ENCODE results near the gene PSG2.
"Not testable (repeated sequence)": the region's sequence is repeated elsewhere in the genome, so short reads cannot be mapped to it uniquely, and the experiment has no call there.

The PSG2 gene

DNA sequence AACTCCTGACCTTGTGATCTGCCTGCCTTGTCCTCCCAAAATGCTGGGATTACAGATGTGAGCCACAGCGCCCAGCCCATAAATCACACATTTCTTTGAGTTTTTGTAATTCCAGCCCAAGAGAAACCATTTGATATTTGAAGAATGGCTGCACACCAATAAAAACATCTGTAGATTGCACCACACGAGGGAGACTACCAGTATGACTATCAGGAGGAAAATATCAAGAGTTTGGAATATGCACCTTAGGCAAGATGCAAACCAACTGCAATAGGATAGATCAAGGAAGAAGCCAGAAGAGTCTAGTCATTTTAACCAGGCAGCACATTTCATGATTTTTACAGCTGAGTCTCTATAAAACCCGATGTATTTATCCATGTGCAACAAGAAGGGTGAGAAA lies 20.1 kb downstream of the PSG2 start:
- not testable (repeated sequence) for DNase-seq

DNA sequence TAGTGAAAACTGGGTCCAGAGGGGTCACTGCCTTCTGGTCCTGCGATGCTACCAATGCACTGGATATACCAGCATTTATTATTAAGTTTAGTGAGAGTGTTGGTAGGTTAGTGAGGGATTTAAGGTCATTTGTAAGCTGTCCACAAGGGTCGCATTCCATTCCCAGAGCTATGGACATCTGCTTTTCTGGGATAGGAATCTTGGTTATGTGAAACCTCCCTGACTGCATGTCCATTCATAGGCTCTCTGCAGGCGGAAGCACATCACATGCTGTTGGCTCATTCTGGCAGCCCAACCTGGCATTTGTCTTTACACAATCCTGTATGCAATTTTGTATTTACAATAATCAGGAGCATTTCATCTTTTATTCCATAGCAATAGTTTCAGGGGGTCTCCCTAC lies 21.2 kb downstream of the PSG2 start:
- not testable (repeated sequence) for DNase-seq

DNA sequence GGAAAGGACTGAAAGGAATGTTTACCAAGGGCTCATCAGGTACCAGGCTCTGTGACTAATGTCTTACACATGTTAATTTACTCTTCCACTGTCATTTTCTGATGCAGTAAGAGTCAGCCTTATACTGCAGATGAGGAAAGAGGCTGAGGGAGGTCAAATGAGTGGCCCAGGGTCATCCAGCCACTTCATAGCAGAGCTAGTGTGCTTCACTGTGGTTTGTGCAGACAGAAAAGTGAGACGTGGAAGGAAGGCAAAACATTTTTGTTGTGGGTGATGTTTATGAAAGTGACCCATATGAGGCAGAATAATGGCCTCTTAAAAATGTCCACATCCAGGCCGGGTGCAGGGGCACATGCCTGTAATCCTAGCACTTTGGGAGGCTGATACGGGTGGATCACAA lies 22.2 kb downstream of the PSG2 start:
- not testable (repeated sequence) for DNase-seq

DNA sequence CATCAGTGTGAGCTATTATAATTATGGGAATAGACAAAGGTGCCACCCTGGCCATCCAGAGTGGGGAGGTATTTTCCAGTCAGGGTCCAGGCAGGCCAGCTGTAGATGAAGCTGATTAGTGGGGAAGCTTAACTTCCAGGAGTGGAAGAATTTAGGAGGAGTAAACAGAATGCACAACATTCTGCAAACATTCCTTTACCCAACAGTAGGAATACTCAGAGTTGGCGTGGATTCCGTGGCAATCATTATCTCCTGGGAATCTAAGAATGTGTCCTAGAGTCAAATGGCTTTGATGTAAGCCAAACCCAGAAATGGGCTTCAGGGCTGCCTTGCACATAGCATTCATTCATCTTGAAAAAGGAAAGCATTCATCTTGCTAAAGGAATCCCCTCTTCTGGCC lies 23.0 kb downstream of the PSG2 start:
- DNase-seq: not testable (repeated sequence)

DNA sequence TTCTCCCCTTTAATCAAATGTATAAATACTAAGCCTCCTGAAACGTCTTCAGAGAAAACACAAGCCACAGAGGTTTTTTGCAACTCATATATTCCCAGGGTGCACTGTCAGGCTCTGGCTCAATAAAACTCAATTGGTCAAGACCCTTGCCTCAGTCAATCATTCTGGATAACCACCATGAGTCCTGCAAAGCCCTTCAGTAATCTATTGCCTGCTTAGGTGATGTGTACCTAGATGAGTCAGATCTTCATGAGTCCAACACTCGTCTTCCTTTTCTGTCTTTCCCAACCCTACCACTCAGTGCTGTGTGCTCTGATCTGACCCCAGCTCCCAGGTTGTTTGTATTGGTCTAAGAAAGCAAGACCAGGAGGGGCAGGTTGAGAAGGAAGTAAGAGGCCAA lies 24.1 kb downstream of the PSG2 start:
- DNase-seq: not testable (repeated sequence)

DNA sequence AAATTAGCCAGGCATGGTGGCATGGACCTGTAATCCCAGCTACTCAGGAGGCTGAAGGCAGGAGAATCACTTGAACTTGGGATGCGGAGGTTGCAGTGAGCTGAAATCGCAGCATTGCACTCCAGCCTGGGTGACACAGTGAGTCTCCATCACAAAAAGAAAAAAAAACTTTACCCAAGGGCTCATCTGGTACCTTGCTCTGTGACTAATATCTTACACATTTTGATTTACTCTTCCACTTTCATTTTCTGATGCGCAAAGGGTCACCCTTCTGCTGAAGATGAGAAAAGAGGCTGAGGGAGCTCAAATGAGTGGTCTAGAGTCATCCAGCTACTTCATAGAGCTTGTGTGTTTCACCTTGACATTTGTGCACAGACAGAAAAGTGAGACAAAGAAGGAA lies 34.5 kb downstream of the PSG2 start:
- DNase-seq: not testable (repeated sequence)

DNA sequence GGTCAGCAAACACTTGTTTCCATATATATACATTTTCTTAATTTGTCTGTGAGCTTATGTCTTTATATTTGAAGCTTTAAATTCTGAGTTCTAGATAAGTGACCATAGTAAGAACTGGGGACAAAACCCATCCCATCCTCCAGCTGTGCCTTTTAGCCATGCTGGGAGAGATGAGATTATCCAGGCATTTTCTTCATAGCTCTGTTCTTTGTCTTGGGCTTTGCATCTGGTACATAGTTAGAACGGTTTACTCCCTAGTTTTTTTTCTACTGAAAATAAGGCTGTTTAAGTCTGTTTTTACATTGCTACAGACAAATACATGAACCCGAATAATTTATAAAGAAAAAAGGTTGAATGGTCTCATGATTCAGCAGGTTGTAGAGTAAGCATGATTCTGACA lies 35.9 kb downstream of the PSG2 start:
- DNase-seq: not testable (repeated sequence)

DNA sequence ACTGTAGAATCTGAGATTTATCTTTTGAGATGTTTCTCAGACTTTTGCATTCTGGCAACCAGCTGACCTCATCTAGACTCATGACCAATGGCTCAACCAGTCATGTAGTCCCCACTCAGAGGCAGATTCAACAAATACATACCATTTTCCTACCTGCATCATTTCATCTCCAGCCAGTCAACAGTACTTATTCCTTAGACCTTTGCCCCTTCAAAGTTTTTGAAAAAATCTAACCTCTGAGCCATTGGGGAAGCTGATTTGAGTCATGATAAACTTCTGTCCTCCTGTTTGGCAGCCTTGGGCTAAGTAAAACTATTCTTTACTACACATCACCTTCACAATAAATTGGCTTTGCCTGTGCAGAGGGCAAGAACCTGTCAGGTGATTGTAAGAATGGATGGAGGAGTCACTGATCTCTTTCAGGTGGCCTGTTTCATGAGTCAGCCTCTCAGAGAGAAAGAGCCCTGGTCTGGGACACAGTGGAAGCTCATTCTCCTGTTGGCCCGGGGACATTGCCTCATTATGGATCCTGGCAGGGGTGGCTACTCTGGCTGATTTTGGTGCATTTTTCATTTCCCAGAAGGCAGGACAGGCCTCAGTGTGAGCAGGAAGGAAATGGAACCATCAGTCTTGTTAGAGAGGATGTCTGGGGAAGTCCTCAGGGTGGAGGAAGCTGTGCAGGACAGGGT lies 38.9 kb downstream of the PSG2 start:
- not testable (repeated sequence) for DNase-seq

DNA sequence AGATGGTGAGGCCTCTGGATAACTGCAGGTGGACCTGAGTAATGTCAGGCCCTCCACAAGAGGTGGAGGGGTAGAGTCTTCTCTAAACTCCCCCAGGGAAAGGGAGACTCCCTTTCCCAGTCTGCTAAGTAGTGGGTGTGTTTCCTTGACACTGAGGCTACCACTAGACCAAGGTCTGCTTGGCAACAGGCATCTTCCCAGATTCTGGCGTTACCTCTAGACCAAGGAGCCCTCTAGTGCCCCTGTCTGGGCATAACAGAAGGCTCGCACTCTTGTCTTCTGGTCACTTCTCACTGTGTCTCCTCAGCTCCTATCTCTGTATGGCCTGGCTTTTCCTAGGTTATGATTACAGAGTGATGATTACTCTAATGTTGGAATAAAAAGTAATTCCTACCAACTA lies 50.9 kb downstream of the PSG2 start:
- not testable (repeated sequence) for DNase-seq

DNA sequence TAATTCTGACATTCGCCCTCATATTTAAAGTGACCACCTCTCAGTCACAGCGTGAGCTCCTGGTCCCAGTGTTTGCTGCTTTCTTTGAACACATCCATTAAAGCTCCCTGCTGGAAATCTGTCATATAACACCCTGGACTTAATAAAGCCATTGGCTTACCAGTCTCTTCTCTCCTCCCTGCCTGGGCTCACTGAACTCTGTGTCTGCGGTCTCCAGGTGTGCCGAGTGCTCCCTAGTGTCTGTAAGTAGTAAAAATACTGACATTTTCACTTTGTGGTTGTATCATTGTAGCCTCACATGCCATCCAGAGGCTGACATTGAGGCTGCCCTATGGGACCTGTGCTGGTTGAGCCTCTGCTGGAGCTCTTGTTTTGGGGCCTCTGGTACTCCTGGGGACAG lies 53.6 kb downstream of the PSG2 start:
- no peak for DNase-seq

DNA sequence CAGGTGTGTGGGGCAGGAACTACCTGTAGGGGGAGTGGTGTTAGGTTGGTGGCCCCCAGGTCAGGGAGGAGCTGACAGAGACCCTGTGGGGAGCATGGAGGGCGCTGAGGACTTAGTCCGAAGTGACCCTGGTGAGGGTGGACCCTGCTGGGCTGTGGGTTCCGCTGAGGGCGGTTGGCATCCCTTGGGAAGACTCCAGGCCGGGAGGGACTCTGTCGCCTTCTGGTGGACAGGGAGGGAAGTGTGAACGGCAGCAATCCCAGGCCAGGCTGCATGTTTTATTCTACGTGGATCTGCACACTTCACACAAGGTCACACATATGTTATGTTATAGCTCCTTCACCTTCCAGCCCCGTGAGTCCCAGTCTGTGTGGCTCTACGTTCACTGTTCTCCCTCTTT lies 54.5 kb downstream of the PSG2 start:
- DNase-seq: not testable (repeated sequence)

DNA sequence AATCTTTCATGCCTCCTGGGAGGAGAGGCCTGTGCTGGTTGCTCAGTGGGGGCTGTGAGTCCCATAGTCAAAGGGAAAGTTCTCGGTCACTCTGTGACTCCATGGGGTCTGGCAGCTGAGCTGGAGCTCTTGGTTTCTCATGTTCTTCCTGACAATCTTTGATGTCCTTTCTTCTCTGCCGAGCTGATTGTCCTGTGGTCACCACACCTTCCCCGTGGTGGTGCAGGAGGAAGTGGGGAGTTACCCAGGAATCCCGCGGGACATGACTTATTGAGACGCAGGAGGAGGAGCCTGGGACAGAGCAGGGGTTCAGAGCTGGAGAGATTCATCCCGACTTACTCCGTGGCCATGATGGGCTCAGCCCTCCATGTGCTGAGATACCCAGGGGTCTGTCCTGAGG lies 55.4 kb downstream of the PSG2 start:
- DNase-seq: not testable (repeated sequence)

DNA sequence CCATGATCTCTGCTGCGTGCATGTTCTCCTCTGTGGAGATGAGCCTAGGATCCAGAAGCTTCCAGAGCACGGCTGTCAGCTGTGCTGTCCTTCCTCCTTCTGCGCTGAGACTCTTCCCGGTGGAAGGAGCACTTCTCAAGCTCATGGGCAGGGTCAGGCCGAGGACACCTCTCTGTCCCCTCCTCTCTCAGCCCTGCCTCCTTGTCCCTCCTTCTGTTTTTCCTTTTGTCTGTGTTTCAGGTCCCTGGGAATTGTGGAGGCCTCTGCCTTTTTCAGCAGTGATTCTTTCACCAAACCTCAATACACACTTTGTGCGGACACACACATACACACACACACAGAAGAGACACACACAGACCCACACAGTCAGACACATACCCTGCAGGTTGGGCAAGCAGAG lies 56.1 kb downstream of the PSG2 start, which contains the start of gene PSG11:
Gene PSG11, minus strand, starts transcription at position 101 of the 400 bp plus-strand sequence. Its CDS starts 97 bp downstream, at position 4.
- DNase-seq: not testable (repeated sequence)

DNA sequence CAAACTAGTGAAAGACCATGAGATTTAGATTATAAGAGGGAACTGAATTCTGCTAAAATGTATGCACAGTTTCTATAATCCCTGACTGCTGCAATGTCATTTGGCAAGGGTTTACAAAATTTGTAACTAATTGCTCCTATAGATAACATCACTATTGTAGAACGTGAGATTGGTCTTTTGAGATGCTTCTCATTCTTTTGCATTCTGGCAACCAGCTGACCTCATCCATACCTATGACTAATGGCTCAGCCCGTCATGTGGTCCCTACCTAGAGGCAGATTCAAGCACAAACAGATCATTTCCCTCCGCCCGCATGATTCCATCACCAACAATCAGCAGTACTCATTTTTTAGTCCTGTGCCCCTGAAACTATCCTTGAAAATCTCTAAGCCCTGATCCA lies 60.4 kb downstream of the PSG2 start:
- DNase-seq: not testable (repeated sequence)

DNA sequence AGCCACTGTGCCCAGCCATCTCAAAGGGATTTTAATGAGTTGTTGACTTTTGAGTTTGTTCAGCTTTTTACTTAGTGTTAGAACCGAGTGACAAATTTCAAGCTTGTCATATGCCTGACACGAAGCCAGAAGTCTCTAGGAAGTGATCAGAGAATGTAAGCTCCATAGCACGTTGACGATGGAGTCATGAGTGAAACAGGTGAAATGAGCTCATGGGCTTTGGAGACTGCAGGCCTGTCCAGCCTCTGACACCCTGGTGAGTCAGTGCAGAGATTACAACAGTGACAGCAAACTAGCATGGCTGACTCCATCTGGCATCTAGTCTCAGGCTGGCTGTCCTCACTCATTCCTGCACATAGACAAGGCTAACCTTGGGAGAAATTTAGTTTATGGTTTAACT lies 60.9 kb downstream of the PSG2 start:
- not testable (repeated sequence) for DNase-seq

DNA sequence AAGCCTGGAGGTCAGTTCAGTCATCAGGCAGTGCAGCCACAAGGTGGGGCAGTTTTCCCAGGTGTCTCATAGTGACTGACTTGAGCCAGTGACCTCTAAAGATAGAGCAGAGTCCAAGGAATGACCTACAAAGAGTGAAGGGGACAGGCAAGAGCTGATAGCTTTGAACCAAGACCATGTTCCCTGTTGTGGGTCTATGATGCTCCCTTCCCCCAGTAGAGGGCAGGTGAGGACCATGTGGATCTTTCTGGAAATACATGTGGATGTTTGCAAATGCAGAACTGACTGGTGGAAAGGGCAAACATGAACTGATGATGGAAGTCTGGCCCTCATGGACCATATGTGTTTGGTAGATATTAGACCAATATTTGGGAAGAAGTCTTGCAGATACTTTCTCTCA lies 62.9 kb downstream of the PSG2 start:
- not testable (repeated sequence) for DNase-seq
